Umbilical cord (tissue), 2 donors: Measurements from ENCODE around the gene CPEB3. TPM values are rescaled to one million over a fixed set of nuclear protein-coding genes. Genes with fewer than 3 reads are reported as not detected.
"Not testable (repeated sequence)": the region's sequence is repeated elsewhere in the genome, so short reads cannot be mapped to it uniquely, and the experiment has no call there.

ENCODE experiments used
- DNase-seq: peaks from one replicate; pipeline ENCODE4 v3.0.0-alpha.2; 2015; ENCODE audit warnings: low spot score
- total RNA-seq: library from RNA; depleted of rRNA; stranded (reverse); fragments of >200 nt; gene quantifications from one replicate; pipeline ENCODE4 v1.2.3, GENCODE V29; 2014; ENCODE audit warnings: low replicate concordance; ENCODE audit not compliant: insufficient read depth

Gene CPEB3
- total RNA-seq, 1 donor from 2014 or later, result 6.3 TPM

GRCh38 chr10:92267343-92267742 is 23.5 kb downstream of the CPEB3 start:
- DNase-seq, result no peak

DNA sequence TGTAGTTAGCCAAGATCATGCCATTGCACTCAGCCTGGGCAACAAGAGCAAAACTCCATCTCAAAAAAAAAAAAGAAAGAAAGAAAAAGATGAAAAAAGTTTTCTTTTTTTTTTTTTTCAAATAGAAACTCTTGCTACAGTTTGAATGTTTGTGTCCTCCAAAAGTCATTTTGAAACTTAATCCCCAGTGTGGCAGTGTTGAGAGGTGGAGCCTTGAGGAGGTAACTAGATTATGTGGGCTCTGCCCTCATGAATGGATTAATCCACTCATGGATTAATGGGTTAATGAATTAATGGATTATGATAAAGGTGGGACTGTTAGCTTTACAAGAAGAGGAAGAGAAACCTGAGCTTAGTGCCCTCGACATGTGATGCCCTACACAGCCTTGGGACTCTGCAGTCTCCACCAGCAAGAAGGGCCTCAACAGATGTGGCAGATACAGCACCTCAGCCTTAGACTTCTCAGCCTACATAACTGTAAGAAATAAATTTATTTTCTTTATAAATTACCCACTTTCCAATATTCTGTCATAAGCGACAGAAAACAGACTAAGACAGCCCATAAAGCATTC is 25.1 kb downstream of the CPEB3 start:
- no peak for DNase-seq

DNA sequence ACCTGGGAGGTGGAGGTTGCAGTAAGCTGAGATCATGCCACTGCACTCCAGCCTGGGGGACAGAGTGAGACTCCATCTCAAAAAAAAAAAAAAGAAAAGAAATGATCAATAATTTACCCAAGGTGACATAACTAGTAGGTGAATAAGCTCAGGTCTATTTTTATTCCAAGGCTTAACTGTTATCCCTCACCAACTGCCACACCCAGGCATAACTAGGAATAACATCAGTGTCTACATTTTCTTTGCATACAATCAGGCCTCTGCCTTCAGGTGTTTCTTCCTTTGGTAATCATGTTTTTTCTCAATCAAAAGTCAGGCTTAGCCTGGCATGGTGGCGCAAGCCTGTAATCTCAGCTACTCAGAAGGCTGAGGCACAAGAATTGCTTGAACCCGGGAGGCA is 26.6 kb downstream of the CPEB3 start:
- DNase-seq, result no peak

DNA sequence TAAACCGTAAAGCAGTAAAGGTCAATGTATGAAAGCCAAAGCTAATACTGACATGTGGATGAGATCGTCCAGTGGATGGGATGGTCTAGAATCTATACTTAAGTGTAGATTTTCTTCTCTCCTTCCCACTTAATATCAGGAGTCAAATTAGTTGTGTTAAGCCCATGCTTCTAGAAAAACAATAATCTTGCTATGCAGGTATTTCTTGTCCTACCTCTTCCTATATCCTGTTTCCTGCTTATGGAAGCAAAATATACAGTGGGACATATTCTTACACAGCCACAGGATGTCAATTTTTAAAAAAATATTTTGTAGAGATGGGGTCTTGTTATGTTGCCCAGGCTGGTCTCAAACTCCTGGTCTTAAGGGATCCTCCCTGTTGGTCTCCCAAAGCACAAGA is 27.5 kb downstream of the CPEB3 start:
- no peak for DNase-seq

DNA sequence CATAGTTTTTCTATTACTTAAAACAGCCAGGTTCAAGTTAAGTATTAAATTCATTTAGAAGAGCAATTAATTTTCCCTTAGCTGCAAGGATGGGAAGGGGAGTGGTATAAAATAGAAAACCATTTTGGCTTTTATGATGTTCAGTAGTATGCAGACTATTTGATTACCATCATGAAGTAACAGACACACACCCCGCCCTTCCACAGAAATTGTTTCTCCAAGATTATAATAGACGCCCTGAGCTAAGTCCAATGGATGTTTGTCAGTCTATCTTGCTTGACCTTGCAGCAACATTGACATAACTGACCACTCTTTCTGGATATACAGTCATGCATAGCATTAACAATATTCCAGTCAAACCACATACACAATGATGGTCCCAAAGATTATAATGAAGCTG is 42.3 kb downstream of the CPEB3 start:
- DNase-seq, result no peak

GRCh38 chr10:92244796-92245195 is 46.1 kb downstream of the CPEB3 start:
- DNase-seq, result no peak

- peak; percentile 90 for DNase-seq
These were observed 47.8 kb downstream of the CPEB3 start for GRCh38 chr10:92242910-92243671.

DNA sequence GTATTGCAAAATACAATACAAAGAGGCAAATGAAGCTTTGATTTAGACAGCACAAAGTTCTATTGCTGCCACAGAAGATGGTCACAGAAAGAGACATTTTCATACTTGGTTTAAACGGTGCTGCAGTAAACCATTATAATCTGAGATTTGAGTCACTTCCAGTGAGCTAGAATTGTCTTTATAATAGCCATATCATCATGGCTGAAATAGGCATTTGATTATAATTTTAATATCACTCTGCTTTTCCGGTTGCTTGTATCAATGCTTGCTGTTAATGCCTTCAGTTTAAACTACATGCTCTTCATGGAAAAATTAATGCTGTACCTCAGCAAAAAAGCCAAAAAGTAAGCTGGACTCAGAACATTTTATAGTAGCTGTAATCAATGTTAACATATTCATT is 48.5 kb downstream of the CPEB3 start:
- no peak for DNase-seq

- no peak for DNase-seq
These were observed 49.4 kb downstream of the CPEB3 start for GRCh38 chr10:92241501-92241900.

- peak; percentile 74 for DNase-seq
These were observed 49.7 kb downstream of the CPEB3 start for GRCh38 chr10:92241158-92241500.

GRCh38 chr10:92240289-92241157 is 50.4 kb downstream of the CPEB3 start:
- peak; percentile 89 for DNase-seq

DNA sequence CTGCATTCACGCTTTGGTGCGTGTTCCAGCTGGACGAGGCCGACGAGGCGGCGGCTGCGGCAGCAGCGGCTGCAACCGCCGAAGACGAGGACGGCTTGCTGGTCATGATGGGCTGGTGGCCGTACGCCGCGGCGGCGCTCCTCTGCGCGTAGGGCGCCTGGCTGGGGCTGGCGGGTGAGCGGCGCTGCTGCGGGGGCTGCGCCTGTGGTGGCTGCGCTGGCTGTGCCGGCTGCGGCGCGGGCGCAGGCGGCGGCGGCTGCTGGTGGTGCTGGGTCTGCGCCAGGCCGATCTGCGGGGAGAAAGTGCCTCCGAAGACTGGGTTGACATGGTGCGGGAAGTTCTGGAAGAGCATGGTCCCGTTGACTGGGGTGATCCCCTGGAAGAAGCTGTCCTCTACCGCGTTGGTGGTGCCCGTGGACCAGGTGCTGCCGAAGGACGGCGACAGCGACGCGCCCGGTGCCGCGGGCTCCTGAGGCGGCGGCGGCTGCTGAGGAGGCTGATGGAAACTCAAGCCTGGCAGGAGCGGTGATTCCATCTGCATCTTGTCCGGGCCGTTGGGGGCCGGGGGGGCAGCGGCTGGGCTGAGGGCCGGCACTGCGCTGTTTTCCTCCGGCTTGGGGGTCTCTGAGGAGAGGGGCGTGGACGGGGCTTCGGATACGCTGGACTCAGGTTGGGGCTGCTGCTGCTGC is 51.1 kb downstream of the CPEB3 start:
- peak; percentile 25 for DNase-seq

- DNase-seq, result no peak
These were observed 51.7 kb downstream of the CPEB3 start for GRCh38 chr10:92239151-92239599.

- DNase-seq, result peak; percentile 47
These were observed 52.2 kb downstream of the CPEB3 start for GRCh38 chr10:92238586-92239098.

GRCh38 chr10:92238054-92238585 is 52.8 kb downstream of the CPEB3 start:
- no peak for DNase-seq

DNA sequence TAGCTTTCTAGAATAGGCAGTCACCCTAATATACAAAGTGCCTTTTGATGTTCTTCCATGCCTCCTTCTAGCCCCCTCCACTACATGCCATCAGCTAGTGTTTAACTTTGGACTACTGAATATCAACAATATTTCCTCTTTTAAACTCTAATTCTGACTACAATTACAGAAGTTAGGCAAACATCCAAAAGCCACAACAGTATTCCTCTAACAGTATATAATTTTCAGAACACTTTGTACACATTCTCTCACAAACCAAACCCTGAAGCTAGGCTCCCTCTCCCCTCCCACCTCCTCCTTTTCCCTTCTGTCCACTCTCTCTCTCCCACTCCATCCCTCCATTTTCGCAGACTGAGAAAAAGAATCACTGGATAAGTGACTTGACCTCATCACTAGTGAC is 59.7 kb downstream of the CPEB3 start:
- DNase-seq, result no peak

GRCh38 chr10:92222603-92223262 is 68.1 kb downstream of the CPEB3 start:
- DNase-seq, result no peak

DNA sequence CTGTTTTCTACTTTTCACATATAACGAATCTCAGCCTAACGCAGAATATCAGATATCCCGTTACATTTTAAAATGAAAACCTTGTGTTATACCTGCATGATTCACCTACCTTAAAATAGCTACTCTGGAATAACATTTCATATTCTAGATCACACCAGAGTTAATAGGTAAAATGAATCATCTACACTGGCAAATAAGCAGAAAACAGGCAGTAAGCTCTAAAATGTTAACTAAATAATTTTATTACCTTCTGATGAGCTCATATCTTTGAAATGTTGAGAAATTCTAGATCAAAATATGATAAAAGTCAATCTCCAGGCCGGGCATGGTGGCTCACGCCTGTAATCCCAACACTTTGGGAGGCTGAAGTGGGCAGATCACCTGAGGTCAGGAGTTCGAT is 71.3 kb downstream of the CPEB3 start:
- no peak for DNase-seq

GRCh38 chr10:92218569-92218968 is 72.3 kb downstream of the CPEB3 start:
- no peak for DNase-seq

GRCh38 chr10:92216608-92217007 is 74.3 kb downstream of the CPEB3 start:
- not testable (repeated sequence) for DNase-seq

- not testable (repeated sequence) for DNase-seq
These were observed 75.7 kb downstream of the CPEB3 start for GRCh38 chr10:92215222-92215621.
